OCI-LY3 (cell line): ENCODE data around the gene JMY.

Experiments used
- EZH2phosphoT487 ChIP-seq: fragments of 200-600 bp; shearing (Covaris generic); IDR thresholded peaks from 2 replicates; pipeline ENCODE4 v1.6.1; 2018; ENCODE audit warnings: antibody characterized with exemption, mixed run types, low read depth
- TF ChIP-seq, protein P1 (sequence below): fragments of 200-600, 300-600 bp; sonication (generic); IDR thresholded peaks from 2 replicates; pipeline ENCODE4 v1.5.1; 2014; ENCODE audit warnings: antibody characterized with exemption, low read length, low read depth

DNA sequence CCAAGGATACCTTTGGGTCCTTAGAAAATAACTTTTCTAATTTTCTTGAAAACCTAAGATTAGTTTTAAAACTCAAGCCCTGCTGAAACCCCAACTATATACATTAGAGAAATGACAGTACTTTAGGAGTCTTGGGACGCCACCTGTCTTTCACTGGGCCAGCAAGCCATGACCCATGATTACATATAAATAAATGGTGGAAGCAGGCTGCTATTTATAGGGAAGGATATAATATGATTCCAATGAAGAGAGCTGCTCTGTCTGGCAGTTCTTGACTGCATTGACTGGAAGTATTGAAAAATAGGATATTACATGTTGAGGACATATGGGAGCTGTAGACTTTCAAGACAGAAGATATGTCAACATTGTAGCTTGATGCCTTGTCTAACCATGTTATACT lies 7.3 kb downstream of the JMY start:
- TF ChIP-seq, protein P1, sequence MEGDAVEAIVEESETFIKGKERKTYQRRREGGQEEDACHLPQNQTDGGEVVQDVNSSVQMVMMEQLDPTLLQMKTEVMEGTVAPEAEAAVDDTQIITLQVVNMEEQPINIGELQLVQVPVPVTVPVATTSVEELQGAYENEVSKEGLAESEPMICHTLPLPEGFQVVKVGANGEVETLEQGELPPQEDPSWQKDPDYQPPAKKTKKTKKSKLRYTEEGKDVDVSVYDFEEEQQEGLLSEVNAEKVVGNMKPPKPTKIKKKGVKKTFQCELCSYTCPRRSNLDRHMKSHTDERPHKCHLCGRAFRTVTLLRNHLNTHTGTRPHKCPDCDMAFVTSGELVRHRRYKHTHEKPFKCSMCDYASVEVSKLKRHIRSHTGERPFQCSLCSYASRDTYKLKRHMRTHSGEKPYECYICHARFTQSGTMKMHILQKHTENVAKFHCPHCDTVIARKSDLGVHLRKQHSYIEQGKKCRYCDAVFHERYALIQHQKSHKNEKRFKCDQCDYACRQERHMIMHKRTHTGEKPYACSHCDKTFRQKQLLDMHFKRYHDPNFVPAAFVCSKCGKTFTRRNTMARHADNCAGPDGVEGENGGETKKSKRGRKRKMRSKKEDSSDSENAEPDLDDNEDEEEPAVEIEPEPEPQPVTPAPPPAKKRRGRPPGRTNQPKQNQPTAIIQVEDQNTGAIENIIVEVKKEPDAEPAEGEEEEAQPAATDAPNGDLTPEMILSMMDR, result peak; percentile 26
- no peak for TF ChIP-seq EZH2phosphoT487
